A549 (cell line): ENCODE measurements around the gene PLXNA1.

Experiments used
- BHLHE40 ChIP-seq: IDR thresholded peaks from 2 replicates; pipeline ENCODE4 v1.6.1; 2012; ENCODE audit warnings: low read depth, low read length, inconsistent platforms
- EHMT2 ChIP-seq: fragments of 200-600 bp; sonication (generic); IDR thresholded peaks from 2 replicates; pipeline ENCODE4 v1.6.1; 2016; ENCODE audit warnings: antibody characterized with exemption, low read depth, mild to moderate bottlenecking, moderate library complexity
- NFE2L2 ChIP-seq: fragments of 150-350 bp; conservative IDR thresholded peaks from 2 replicates; pipeline ENCODE4 v1.6.1; 2014; ENCODE audit warnings: low read length
- POLR2A ChIP-seq: IDR thresholded peaks from 2 replicates; pipeline ENCODE4 v1.6.1; 2012; ENCODE audit warnings: mild to moderate bottlenecking, low read length
- ZC3H11A ChIP-seq: fragments of 450-650 bp; IDR thresholded peaks from 2 replicates; pipeline ENCODE4 v1.6.1; 2014; ENCODE audit warnings: antibody characterized with exemption, mild to moderate bottlenecking
- TF ChIP-seq, protein P1 (sequence below): fragments of >200 bp; sonication (Bioruptor Twin); formaldehyde crosslinking; IDR thresholded peaks from 3 replicates; pipeline ENCODE4 v1.5.1; 2016
- TF ChIP-seq, protein P2 (sequence below): IDR thresholded peaks from 2 replicates; pipeline ENCODE4 v1.6.1; 2012
- TF ChIP-seq, protein P3 (sequence below): fragments of 450-650 bp; IDR thresholded peaks from 2 replicates; pipeline ENCODE4 v1.6.1; 2014; ENCODE audit warnings: antibody characterized with exemption
- TF ChIP-seq, protein P4 (sequence below): fragments of >200 bp; sonication (Bioruptor Twin); formaldehyde crosslinking; IDR thresholded peaks from 2 replicates; pipeline ENCODE4 v1.6.1; 2016

DNA sequence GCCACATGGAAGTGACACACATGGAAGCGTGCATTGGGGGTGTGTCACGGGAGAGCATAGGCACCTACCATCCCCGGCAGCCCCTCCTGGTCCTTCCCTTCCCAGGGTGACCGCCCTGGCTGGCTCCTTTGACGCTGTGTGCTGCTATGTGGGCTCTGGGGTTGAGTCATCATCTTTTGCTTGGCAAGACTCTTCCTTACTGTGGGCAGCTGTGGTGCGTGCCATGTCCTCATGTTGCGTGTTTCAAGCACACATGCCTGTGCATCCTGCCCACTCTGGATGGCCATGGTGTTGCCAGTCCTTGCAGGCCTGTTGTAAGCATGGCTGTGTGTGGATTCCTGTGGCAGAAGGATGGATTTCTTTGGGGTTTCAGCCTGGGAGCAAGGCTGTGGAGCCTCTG, 14.0 kb downstream of the PLXNA1 start:
- TF ChIP-seq, protein P1, sequence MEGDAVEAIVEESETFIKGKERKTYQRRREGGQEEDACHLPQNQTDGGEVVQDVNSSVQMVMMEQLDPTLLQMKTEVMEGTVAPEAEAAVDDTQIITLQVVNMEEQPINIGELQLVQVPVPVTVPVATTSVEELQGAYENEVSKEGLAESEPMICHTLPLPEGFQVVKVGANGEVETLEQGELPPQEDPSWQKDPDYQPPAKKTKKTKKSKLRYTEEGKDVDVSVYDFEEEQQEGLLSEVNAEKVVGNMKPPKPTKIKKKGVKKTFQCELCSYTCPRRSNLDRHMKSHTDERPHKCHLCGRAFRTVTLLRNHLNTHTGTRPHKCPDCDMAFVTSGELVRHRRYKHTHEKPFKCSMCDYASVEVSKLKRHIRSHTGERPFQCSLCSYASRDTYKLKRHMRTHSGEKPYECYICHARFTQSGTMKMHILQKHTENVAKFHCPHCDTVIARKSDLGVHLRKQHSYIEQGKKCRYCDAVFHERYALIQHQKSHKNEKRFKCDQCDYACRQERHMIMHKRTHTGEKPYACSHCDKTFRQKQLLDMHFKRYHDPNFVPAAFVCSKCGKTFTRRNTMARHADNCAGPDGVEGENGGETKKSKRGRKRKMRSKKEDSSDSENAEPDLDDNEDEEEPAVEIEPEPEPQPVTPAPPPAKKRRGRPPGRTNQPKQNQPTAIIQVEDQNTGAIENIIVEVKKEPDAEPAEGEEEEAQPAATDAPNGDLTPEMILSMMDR = no peak
- TF ChIP-seq BHLHE40 = no peak
- no peak for TF ChIP-seq ZC3H11A
- TF ChIP-seq, protein P2, sequence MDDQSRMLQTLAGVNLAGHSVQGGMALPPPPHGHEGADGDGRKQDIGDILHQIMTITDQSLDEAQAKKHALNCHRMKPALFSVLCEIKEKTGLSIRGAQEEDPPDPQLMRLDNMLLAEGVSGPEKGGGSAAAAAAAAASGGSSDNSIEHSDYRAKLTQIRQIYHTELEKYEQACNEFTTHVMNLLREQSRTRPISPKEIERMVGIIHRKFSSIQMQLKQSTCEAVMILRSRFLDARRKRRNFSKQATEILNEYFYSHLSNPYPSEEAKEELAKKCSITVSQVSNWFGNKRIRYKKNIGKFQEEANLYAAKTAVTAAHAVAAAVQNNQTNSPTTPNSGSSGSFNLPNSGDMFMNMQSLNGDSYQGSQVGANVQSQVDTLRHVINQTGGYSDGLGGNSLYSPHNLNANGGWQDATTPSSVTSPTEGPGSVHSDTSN = no peak
- TF ChIP-seq, protein P3, sequence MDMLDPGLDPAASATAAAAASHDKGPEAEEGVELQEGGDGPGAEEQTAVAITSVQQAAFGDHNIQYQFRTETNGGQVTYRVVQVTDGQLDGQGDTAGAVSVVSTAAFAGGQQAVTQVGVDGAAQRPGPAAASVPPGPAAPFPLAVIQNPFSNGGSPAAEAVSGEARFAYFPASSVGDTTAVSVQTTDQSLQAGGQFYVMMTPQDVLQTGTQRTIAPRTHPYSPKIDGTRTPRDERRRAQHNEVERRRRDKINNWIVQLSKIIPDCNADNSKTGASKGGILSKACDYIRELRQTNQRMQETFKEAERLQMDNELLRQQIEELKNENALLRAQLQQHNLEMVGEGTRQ = no peak
- TF ChIP-seq, protein P4, sequence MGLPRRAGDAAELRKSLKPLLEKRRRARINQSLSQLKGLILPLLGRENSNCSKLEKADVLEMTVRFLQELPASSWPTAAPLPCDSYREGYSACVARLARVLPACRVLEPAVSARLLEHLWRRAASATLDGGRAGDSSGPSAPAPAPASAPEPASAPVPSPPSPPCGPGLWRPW = no peak
- no peak for TF ChIP-seq EHMT2
- TF ChIP-seq POLR2A = no peak
- TF ChIP-seq NFE2L2 = no peak
